CD14-positive monocyte (primary cell): ENCODE measurements around the gene PRLR. TPM values are rescaled to one million over a fixed set of nuclear protein-coding genes. Genes with fewer than 3 reads are reported as not detected.
A peak's percentile ranks its signal among the peaks of the same experiment; 100 is the strongest.

Experiments used
- DNase-seq, 3 donors: peaks; one replicate each; pipeline ENCODE4 v3.0.0-alpha.2; 2011 to 2022
- H2AFZ ChIP-seq: 2 replicates; pipeline ENCODE4 v1.6.0; 2012; ENCODE audit warnings: mild to moderate bottlenecking, low read depth, low read length, inconsistent platforms; ENCODE audit not compliant: insufficient read depth, poor library complexity, severe bottlenecking
- H3K27ac ChIP-seq, 2 donors: 1 replicate in 1 of 2; 2 replicates in 1 of 2; pipeline ENCODE4 v1.5.1; 2012 to 2013; ENCODE audit warnings: low read length in 2 of 2, control low read depth in 1 of 2, inconsistent platforms in 1 of 2, low read depth in 1 of 2, mild to moderate bottlenecking in 1 of 2
- H3K27me3 ChIP-seq, 2 donors: one replicate each; pipeline versions ENCODE4 v1.6.0 to v1.6.1; 2011 to 2013; ENCODE audit warnings: low read length in 2 of 2; ENCODE audit not compliant: control insufficient read depth in 2 of 2, insufficient read depth in 2 of 2
- H3K36me3 ChIP-seq, 2 donors: replicated peaks in 1 of 2; 1 replicate in 1 of 2; 2 replicates in 1 of 2; pipeline versions ENCODE4 v1.5.1 to v1.6.1; 2012 to 2013; ENCODE audit warnings: low read length in 2 of 2, control low read depth in 1 of 2, inconsistent platforms in 1 of 2, mild to moderate bottlenecking in 1 of 2; ENCODE audit not compliant: insufficient read depth in 2 of 2, control insufficient read depth in 1 of 2
- H3K4me1 ChIP-seq, 2 donors: 1 replicate in 1 of 2; 2 replicates in 1 of 2; pipeline versions ENCODE4 v1.5.1 to v1.6.1; 2012 to 2013; ENCODE audit warnings: low read length in 2 of 2, control low read depth in 1 of 2, inconsistent platforms in 1 of 2, mild to moderate bottlenecking in 1 of 2, moderate library complexity in 1 of 2; ENCODE audit not compliant: insufficient read depth in 2 of 2, control insufficient read depth in 1 of 2
- H3K4me2 ChIP-seq: replicated peaks from 2 replicates; pipeline ENCODE3; 2012; ENCODE audit warnings: low read length, moderate library complexity, mild to moderate bottlenecking; ENCODE audit not compliant: poor library complexity, severe bottlenecking; ENCODE audit errors: extremely low read depth
- H3K4me3 ChIP-seq, 3 experiments: fragments of 200-600 bp in 1 of 3; sonication (generic) in 1 of 3; replicated peaks in 1 of 3; 1 replicate in 2 of 3; 2 replicates in 1 of 3; pipeline ENCODE4 v1.5.1; 2011 to 2013; ENCODE audit warnings: low read length in 3 of 3, mild to moderate bottlenecking in 3 of 3, control low read depth in 2 of 3, low read depth in 2 of 3, inconsistent platforms in 1 of 3, moderate library complexity in 1 of 3
- H3K79me2 ChIP-seq: 2 replicates; pipeline ENCODE4 v1.6.0; 2012; ENCODE audit warnings: mild to moderate bottlenecking, control low read depth, inconsistent platforms, low read length, moderate library complexity; ENCODE audit not compliant: insufficient read depth
- H3K9ac ChIP-seq: 2 replicates; pipeline ENCODE4 v1.6.0; 2017; ENCODE audit warnings: low read length, mild to moderate bottlenecking; ENCODE audit not compliant: insufficient read depth, poor library complexity, severe bottlenecking
- H3K9me3 ChIP-seq, 2 donors: replicated peaks in 1 of 2; 1 replicate in 1 of 2; 2 replicates in 1 of 2; pipeline versions ENCODE4 v1.5.1 to v1.6.1; 2012 to 2013; ENCODE audit warnings: low read length in 2 of 2, control low read depth in 1 of 2; ENCODE audit not compliant: control insufficient read depth in 1 of 2, insufficient read depth in 1 of 2
- H4K20me1 ChIP-seq: 2 replicates; pipeline ENCODE4 v1.6.0; 2012; ENCODE audit warnings: mild to moderate bottlenecking, low read length, control low read depth, moderate library complexity; ENCODE audit not compliant: insufficient read depth
- H3K27ac Mint-ChIP-seq, 7 donors: one replicate each; pipeline ENCODE4 v1.8.0; 2020; ENCODE audit warnings: mild to moderate bottlenecking in 7 of 7, mixed read lengths in 7 of 7, moderate library complexity in 6 of 7, inconsistent platforms in 2 of 7
- H3K27me3 Mint-ChIP-seq, 3 donors: one replicate each; pipeline ENCODE4 v1.8.0; 2021 to 2022; ENCODE audit warnings: low read depth in 3 of 3, mild to moderate bottlenecking in 3 of 3, mixed read lengths in 3 of 3, moderate library complexity in 3 of 3, inconsistent platforms in 1 of 3
- H3K36me3 Mint-ChIP-seq, 2 donors: one replicate each; pipeline ENCODE4 v1.8.0; 2020; ENCODE audit warnings: mixed read lengths in 2 of 2, inconsistent platforms in 1 of 2, mild to moderate bottlenecking in 1 of 2
- H3K4me1 Mint-ChIP-seq: one replicate; pipeline ENCODE4 v1.8.0; 2020; ENCODE audit warnings: mild to moderate bottlenecking, mixed read lengths
- H3K4me3 Mint-ChIP-seq, 2 donors: one replicate each; pipeline ENCODE4 v1.8.0; 2020; ENCODE audit warnings: mild to moderate bottlenecking in 2 of 2, mixed read lengths in 2 of 2, moderate library complexity in 1 of 2
- H3K9me3 Mint-ChIP-seq, 7 donors: one replicate each; pipeline ENCODE4 v1.8.0; 2020 to 2022; ENCODE audit warnings: mixed read lengths in 7 of 7, mild to moderate bottlenecking in 6 of 7, moderate library complexity in 6 of 7, inconsistent platforms in 2 of 7
- WGBS: methylation state at CpG from one replicate; pipeline ENCODE4 v1.1.5; 2013; ENCODE audit warnings: missing lambda C conversion rate; ENCODE audit not compliant: insufficient coverage; 5-methylcytosine and 5-hydroxymethylcytosine counted together
- intact Hi-C, 2 donors: fragments of 100-400 bp; cut with micrococcal nuclease; formaldehyde crosslinking; loops; one replicate each; pipeline versions ENCODE4 v1.15.0 to v1.15.1; 2023
- polyA plus RNA-seq, 3 donors: library from polyadenylated mRNA; depleted of rRNA in 1 of 3; unstranded in 2 of 3; stranded (reverse) in 1 of 3; fragments of 300-500 nt in 2 of 3; fragments of >200 nt in 1 of 3; fragmentation: Illumina TruSeq in 2 of 3; gene quantifications; 1 replicate in 2 of 3; 2 replicates in 1 of 3; pipeline ENCODE4 v1.2.3, GENCODE V29; 2012 to 2021
- TF ChIP-seq, protein P1 (sequence below): fragments of 200-600 bp; IDR thresholded peaks from one replicate; pipeline ENCODE4 v1.8.0; 2022; ENCODE audit warnings: antibody characterized with exemption, mild to moderate bottlenecking

The PRLR gene
- polyA plus RNA-seq, 3 donors = 0.12 to 1.7 (median 0.88) TPM

DNA sequence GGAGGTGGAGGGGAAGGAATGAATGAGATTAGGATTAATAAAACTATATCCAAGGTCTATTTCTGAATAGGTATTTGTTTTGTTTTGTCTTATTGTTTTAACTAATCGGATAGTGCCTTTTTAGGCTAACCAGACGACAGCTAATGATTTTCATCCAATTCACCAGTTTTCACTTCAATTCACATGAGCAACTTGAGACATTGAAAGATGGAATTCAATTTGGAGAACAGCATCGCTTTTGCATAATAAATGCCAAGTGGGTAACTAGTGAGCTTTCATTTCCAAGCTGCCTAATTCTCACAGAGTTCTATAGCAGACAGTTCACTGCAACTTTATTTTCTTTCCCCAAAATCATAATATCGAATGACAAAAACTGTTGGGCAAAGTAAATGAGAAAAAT lies 187.5 kb downstream of the PRLR start:
- Histone ChIP-seq H3K9ac (no peak overlapping the region), H2AFZ (no peak overlapping the region), H3K27ac (no peak overlapping the region), H3K4me1 (no peaks in the 10 kb centered on the region), H3K79me2 (no peaks in the 10 kb centered on the region), H3K9me3 (no peaks in the 10 kb centered on the region), H4K20me1 (no peaks in the 10 kb centered on the region), H3K27me3 (peaks cover 5 to 11% of the 10 kb centered on the region in 2 donors), H3K4me2 (no peak overlapping the region), H3K4me3 (no peak overlapping the region), H3K36me3 (no peaks in the 10 kb centered on the region)
- no peak for DNase-seq
- Mint-ChIP-seq H3K4me3 (no peak overlapping the region), H3K4me1 (no peaks in the 10 kb centered on the region), H3K27ac (peak overlapping the region in 1 of 7 donors; percentile 28), H3K36me3 (no peaks in the 10 kb centered on the region), H3K9me3 (peaks cover 0 to 3% (median 0%) of the 10 kb centered on the region in 7 donors), H3K27me3 (peaks cover 15 to 28% (median 18%) of the 10 kb centered on the region in 3 donors)
- intact Hi-C loops = no loop called here
- WGBS = no CpG with 5 or more reads among the region's 4 CpGs
- TF ChIP-seq, protein P1, sequence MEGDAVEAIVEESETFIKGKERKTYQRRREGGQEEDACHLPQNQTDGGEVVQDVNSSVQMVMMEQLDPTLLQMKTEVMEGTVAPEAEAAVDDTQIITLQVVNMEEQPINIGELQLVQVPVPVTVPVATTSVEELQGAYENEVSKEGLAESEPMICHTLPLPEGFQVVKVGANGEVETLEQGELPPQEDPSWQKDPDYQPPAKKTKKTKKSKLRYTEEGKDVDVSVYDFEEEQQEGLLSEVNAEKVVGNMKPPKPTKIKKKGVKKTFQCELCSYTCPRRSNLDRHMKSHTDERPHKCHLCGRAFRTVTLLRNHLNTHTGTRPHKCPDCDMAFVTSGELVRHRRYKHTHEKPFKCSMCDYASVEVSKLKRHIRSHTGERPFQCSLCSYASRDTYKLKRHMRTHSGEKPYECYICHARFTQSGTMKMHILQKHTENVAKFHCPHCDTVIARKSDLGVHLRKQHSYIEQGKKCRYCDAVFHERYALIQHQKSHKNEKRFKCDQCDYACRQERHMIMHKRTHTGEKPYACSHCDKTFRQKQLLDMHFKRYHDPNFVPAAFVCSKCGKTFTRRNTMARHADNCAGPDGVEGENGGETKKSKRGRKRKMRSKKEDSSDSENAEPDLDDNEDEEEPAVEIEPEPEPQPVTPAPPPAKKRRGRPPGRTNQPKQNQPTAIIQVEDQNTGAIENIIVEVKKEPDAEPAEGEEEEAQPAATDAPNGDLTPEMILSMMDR = no peak

DNA sequence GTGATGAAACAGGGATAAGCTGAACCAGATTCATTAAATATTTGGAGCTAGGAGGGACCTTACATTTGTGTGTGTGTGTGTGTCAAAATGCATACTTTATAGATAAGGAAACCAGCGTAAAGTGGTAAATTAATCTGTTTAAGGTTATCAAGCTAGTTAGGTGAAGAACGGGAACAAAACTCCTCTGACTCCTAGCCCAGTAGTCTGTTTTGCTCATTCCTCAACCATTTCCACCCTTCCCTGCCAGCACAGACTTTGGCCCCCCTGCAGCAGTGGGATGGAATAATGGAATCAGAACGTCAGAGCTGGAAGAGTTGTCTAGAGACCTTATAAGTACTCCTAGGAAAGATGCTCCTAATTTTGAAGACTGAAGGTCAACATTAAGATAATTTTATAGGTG lies 189.0 kb downstream of the PRLR start:
- H3K79me2 ChIP-seq = no peaks in the 10 kb centered on the region
- H3K27me3 ChIP-seq = peaks cover 8 to 11% of the 10 kb centered on the region in 2 donors
- H3K4me3 Mint-ChIP-seq = no peak overlapping the region
- WGBS = 40% methylated on average over 1 of the region's 3 CpGs
- TF ChIP-seq, protein P1 = no peak
- H3K9me3 ChIP-seq = no peaks in the 10 kb centered on the region
- no peaks in the 10 kb centered on the region for H3K4me1 Mint-ChIP-seq
- H3K9ac ChIP-seq = no peak overlapping the region
- no peaks in the 10 kb centered on the region for H3K36me3 ChIP-seq
- no peaks in the 10 kb centered on the region for H3K36me3 Mint-ChIP-seq
- H2AFZ ChIP-seq = no peak overlapping the region
- H4K20me1 ChIP-seq = no peaks in the 10 kb centered on the region
- no peak overlapping the region for H3K4me2 ChIP-seq
- H3K27ac Mint-ChIP-seq = no peak overlapping the region
- H3K27me3 Mint-ChIP-seq = peaks cover 16 to 37% (median 21%) of the 10 kb centered on the region in 3 donors
- no peaks in the 10 kb centered on the region for H3K4me1 ChIP-seq
- H3K27ac ChIP-seq = no peak overlapping the region
- intact Hi-C loops = no loop called here
- H3K9me3 Mint-ChIP-seq = peaks cover 0 to 5% (median 0%) of the 10 kb centered on the region in 7 donors
- no peak for DNase-seq
- no peak overlapping the region for H3K4me3 ChIP-seq
